Keratinocyte (primary cell): Measurements from ENCODE around the gene CBX8. TPM values are rescaled to one million over a fixed set of nuclear protein-coding genes. Genes with fewer than 3 reads are reported as not detected.
A peak's percentile ranks its signal among the peaks of the same experiment; 100 is the strongest.

Experiments
- DNase-seq: peaks from one replicate; pipeline ENCODE4 v3.0.0-alpha.2; 2011; ENCODE audit warnings: low read depth, missing footprints, low spot score
- FAIRE-seq: peaks from 2 replicates; lab custom pipeline; 2011; peaks lifted over from hg19 to GRCh38; lab: Jason Lieb, UNC
- H2AFZ ChIP-seq: 2 replicates; pipeline ENCODE4 v1.6.0; 2012; ENCODE audit warnings: low read length, control low read depth, inconsistent platforms; ENCODE audit not compliant: control insufficient read depth
- H3K27ac ChIP-seq: 2 replicates; pipeline ENCODE4 v1.5.1; 2011; ENCODE audit warnings: low read length; ENCODE audit not compliant: control insufficient read depth, insufficient read depth
- H3K27me3 ChIP-seq: 3 replicates; pipeline ENCODE4 v1.6.0; 2011; ENCODE audit warnings: low read length; ENCODE audit not compliant: control insufficient read depth, insufficient read depth; ENCODE audit errors: extremely low read depth
- H3K36me3 ChIP-seq, 2 experiments: 2 replicates in 1 of 2; 3 replicates in 1 of 2; pipeline ENCODE4 v1.5.1; 2011; ENCODE audit warnings: low read length in 2 of 2, mild to moderate bottlenecking in 1 of 2; ENCODE audit not compliant: control insufficient read depth in 2 of 2, insufficient read depth in 2 of 2; ENCODE audit errors: extremely low read depth in 1 of 2
- H3K4me1 ChIP-seq: 3 replicates; pipeline ENCODE4 v1.5.1; 2011; ENCODE audit warnings: low read length; ENCODE audit not compliant: control insufficient read depth, insufficient read depth; ENCODE audit errors: extremely low read depth
- H3K4me2 ChIP-seq: 3 replicates; pipeline ENCODE4 v1.6.0; 2011; ENCODE audit warnings: low read depth, low read length; ENCODE audit not compliant: control insufficient read depth, insufficient read depth; ENCODE audit errors: extremely low read depth
- H3K4me3 ChIP-seq, 3 experiments: fragments of 200-600 bp in 1 of 3; sonication (generic) in 1 of 3; 2 replicates in 2 of 3; 3 replicates in 1 of 3; pipeline ENCODE4 v1.5.1; 2011 to 2016; ENCODE audit warnings: low read length in 3 of 3, mild to moderate bottlenecking in 3 of 3, control low read depth in 2 of 3, inconsistent platforms in 1 of 3, low read depth in 1 of 3, mixed read lengths in 1 of 3, mixed run types in 1 of 3, moderate library complexity in 1 of 3; ENCODE audit not compliant: control insufficient read depth in 2 of 3, insufficient read depth in 2 of 3; ENCODE audit errors: extremely low read depth in 1 of 3
- H3K79me2 ChIP-seq: 2 replicates; pipeline ENCODE4 v1.6.0; 2012; ENCODE audit warnings: low read length; ENCODE audit not compliant: control insufficient read depth, insufficient read depth
- H3K9ac ChIP-seq: 3 replicates; pipeline ENCODE4 v1.6.0; 2011; ENCODE audit warnings: low read length; ENCODE audit not compliant: control insufficient read depth, insufficient read depth; ENCODE audit errors: extremely low read depth
- H3K9me1 ChIP-seq: 3 replicates; pipeline ENCODE4 v1.6.0; 2011; ENCODE audit warnings: low read length; ENCODE audit not compliant: control insufficient read depth, insufficient read depth; ENCODE audit errors: extremely low read depth
- H3K9me3 ChIP-seq: 2 replicates; pipeline ENCODE4 v1.5.1; 2012; ENCODE audit warnings: low read depth, low read length; ENCODE audit not compliant: control insufficient read depth
- H4K20me1 ChIP-seq: 3 replicates; pipeline ENCODE4 v1.6.0; 2011; ENCODE audit warnings: low read length; ENCODE audit not compliant: control insufficient read depth, insufficient read depth; ENCODE audit errors: extremely low read depth
- CTCF ChIP-seq, 3 experiments: IDR thresholded peaks in 1 of 3; conservative IDR thresholded peaks in 1 of 3; optimal IDR thresholded peaks in 1 of 3; 2 replicates in 2 of 3; 3 replicates in 1 of 3; pipeline versions ENCODE3 to v1.5.1; 2011; ENCODE audit warnings: low read length in 3 of 3, mild to moderate bottlenecking in 3 of 3, moderate library complexity in 2 of 3, control low read depth in 1 of 3, inconsistent platforms in 1 of 3; ENCODE audit not compliant: insufficient read depth in 2 of 3; ENCODE audit errors: extremely low read depth in 1 of 3
- EZH2 ChIP-seq: IDR thresholded peaks from one replicate; pipeline ENCODE4 v1.6.1; 2012; ENCODE audit warnings: inconsistent platforms, mild to moderate bottlenecking, low read length, moderate library complexity
- dilution Hi-C: fragments of 300-500 bp; cut with MboI; formaldehyde crosslinking; loops from one replicate; pipeline ENCODE4 v1.7.0; 2020; ENCODE audit warnings: low sequenced_read_pairs; ENCODE audit not compliant: extremely low pct_ligation_motif_present
- polyA plus RNA-seq, 5 experiments: library from polyadenylated mRNA; depleted of rRNA in 3 of 5; stranded (reverse) in 3 of 5; stranded (forward) in 1 of 5; unstranded in 1 of 5; fragments of >200 nt; gene quantifications; 1 replicate in 1 of 5; 2 replicates in 3 of 5; 3 replicates in 1 of 5; pipeline versions ENCODE4 v1.2.1 to v1.2.3, GENCODE V29; 2011 to 2012; ENCODE audit warnings: missing spikeins in 2 of 5, low read depth in 1 of 5, low replicate concordance in 1 of 5

Gene CBX8
- polyA plus RNA-seq, 1 donor (not counting 4 experiments of a cell fraction or from before 2014, with no cell fraction given) = 0.49 TPM

DNA sequence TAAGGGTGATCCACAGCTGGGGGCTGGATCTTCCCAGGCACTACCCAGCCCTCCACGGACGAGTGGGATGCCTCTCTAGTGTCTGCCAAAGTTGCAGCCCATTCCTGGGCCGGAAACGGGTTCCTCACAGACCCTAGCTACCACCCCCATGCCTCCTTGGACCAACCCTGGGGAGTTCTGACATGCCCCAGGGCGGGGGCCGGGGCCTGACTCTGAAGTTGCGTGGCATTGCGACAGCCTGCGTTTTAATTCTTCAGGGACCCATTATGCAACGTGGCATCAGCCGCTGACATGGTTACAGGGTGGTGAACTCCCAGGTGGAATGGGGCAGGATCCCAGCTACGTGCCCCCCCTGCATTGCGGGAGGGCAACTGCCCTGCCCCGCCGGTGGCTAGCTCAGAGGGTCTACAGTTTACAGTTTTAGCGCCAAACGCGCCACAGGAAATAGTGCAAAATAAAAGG is 39.7 kb upstream of the CBX8 start:
- H2AFZ ChIP-seq = no peak overlapping the region

GRCh38 chr17:79835953-79836509 is 39.2 kb upstream of the CBX8 start:
- Histone ChIP-seq H3K27me3 (peaks cover 14% of the 10 kb centered on the region), H3K4me2 (peak overlapping the region; percentile 98), H2AFZ (no peak overlapping the region), H3K36me3 (peaks cover 0 to 6% of the 10 kb centered on the region in 2 experiments), H3K9ac (peak overlapping the region; percentile 67), H3K9me1 (no peaks in the 10 kb centered on the region), H3K27ac (peak overlapping the region; percentile 54), H3K4me1 (peaks cover 26% of the 10 kb centered on the region), H3K9me3 (no peaks in the 10 kb centered on the region), H3K4me3 (peak overlapping the region in 1 of 3 experiments; percentile 84), H3K79me2 (peaks cover 7% of the 10 kb centered on the region), H4K20me1 (peaks cover 5% of the 10 kb centered on the region)
- TF ChIP-seq EZH2 (no peak), CTCF (optimal IDR thresholded peaks at IDR 0.05 in 1 of 3, IDR thresholded peaks at IDR 0.05 in 1 of 3, conservative IDR thresholded peaks at IDR 0.05 in 1 of 3; ENCODE audit: extremely low read depth in 1 of 3, insufficient read depth in 2 of 3, low read length in 3 of 3) (no peak)
- dilution Hi-C loops = no loop called here
- no peak for DNase-seq
- FAIRE-seq = no peak

More for the DNA sequence above, 39.7 kb upstream of the CBX8 start:
- H3K27ac ChIP-seq = peak overlapping the region; percentile 54
- dilution Hi-C loops = no loop called here
- H3K4me1 ChIP-seq = peaks cover 29% of the 10 kb centered on the region
- DNase-seq (no peak), FAIRE-seq (no peak)
- peaks cover 0 to 6% of the 10 kb centered on the region in 2 experiments for H3K36me3 ChIP-seq
- peaks cover 7% of the 10 kb centered on the region for H3K79me2 ChIP-seq
- no peaks in the 10 kb centered on the region for H3K9me1 ChIP-seq
- H3K9ac ChIP-seq = peak overlapping the region; percentile 67
- no peaks in the 10 kb centered on the region for H3K9me3 ChIP-seq
- no peak for TF ChIP-seq EZH2
- no peak for TF ChIP-seq CTCF (optimal IDR thresholded peaks at IDR 0.05 in 1 of 3, IDR thresholded peaks at IDR 0.05 in 1 of 3, conservative IDR thresholded peaks at IDR 0.05 in 1 of 3; ENCODE audit: extremely low read depth in 1 of 3, insufficient read depth in 2 of 3, low read length in 3 of 3)
- peak overlapping the region; percentile 29 to 84 (median 69) for H3K4me3 ChIP-seq
- peaks cover 5% of the 10 kb centered on the region for H4K20me1 ChIP-seq
- H3K4me2 ChIP-seq = peak overlapping the region; percentile 98
- peaks cover 19% of the 10 kb centered on the region for H3K27me3 ChIP-seq
